GM20000 (cell line): ENCODE data around the gene WDFY2.
"Not testable (repeated sequence)": the region's sequence is repeated elsewhere in the genome, so short reads cannot be mapped to it uniquely, and the experiment has no call there.

Source experiments
- DNase-seq: peaks from one replicate; pipeline ENCODE4 v3.0.0; 2012; ENCODE audit warnings: low spot score
- CTCF ChIP-seq: IDR thresholded peaks from 2 replicates; pipeline ENCODE4 v1.5.1; 2012; ENCODE audit warnings: mild to moderate bottlenecking, control low read depth; ENCODE audit errors: extremely low read depth, missing control alignments

Gene WDFY2, protein sequence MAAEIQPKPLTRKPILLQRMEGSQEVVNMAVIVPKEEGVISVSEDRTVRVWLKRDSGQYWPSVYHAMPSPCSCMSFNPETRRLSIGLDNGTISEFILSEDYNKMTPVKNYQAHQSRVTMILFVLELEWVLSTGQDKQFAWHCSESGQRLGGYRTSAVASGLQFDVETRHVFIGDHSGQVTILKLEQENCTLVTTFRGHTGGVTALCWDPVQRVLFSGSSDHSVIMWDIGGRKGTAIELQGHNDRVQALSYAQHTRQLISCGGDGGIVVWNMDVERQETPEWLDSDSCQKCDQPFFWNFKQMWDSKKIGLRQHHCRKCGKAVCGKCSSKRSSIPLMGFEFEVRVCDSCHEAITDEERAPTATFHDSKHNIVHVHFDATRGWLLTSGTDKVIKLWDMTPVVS

GRCh38 chr13:51583875-51584730 is at the start of gene WDFY2:
Gene WDFY2, plus strand, starts transcription at chr13:51584462. Its CDS starts 226 bp downstream, at chr13:51584688.
- peak; percentile 97 for DNase-seq
- TF ChIP-seq CTCF, result no peak

GRCh38 chr13:51538591-51539179 is 45.6 kb upstream of the WDFY2 start:
- no peak for TF ChIP-seq CTCF
- no peak for DNase-seq

DNA sequence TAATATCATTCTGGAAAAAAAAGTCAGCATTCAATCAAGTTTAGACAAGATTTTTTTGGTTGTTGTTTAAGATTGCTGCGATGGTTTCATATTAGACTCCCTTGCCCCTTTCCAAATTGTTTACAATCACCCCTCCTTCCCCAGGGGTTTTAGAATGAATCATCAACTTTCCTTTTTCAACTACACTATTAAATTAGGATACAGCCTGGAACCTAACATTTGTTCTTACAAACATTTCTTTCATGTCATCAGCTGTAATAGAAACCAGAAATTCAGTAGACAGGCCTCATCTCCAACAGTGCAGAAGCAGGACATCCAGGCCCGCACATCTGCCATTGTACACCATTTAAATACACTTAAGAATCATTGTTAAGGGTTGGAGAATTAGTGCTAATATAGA is 44.4 kb upstream of the WDFY2 start:
- DNase-seq, result no peak
- TF ChIP-seq CTCF, result no peak

GRCh38 chr13:51541037-51541436 is 43.2 kb upstream of the WDFY2 start:
- no peak for TF ChIP-seq CTCF
- DNase-seq, result no peak

DNA sequence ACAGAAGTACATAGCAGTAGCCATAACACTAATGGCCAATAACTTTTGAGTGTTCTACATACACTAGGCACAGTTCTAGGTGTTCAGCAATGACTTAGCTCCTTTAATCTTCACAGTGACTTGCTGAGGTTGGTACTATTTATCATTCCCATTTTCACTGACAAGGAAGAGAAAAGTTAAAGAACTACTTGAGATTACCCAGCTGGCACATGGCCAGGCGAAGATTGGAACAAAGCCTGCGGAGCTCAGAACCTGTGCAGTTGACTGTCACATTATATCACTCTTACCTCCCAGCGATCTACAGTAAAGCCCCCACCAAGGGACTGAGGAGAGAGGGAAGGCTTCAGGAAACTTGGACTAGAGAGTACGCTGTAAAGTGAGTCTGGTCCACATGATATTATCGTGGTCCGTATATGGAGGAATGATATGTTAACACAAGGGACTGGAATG is 42.4 kb upstream of the WDFY2 start:
- DNase-seq, result no peak
- TF ChIP-seq CTCF, result no peak

GRCh38 chr13:51542346-51543242 is 41.7 kb upstream of the WDFY2 start:
- no peak for TF ChIP-seq CTCF
- no peak for DNase-seq

DNA sequence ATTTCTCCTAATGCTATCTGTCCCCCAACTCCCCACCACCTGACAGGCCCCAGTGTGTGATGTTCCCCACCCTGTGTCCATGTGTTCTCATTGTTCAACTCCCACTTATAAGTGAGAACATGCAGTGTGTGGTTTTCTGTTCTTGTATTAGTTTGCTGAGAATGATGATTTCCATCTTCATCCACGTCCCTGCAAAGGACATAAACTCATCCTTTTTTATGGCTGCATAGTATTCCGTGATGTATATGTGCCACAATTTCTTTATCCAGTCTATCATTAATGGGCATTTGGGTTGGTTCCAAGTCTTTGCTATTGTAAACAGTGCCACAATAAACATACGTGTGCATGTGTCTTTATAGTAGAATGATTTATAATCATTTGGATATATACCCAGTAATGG is 38.8 kb upstream of the WDFY2 start:
- DNase-seq, result not testable (repeated sequence)
